Liver (tissue), 3 donors: Measurements from ENCODE around the gene PPP1R11.

ENCODE experiments used
- ATF3 ChIP-seq: IDR thresholded peaks from 2 replicates; pipeline ENCODE4 v1.6.1; 2016; ENCODE audit warnings: antibody characterized with exemption
- GABPA ChIP-seq, 2 donors: IDR thresholded peaks in 1 of 2; conservative IDR thresholded peaks in 1 of 2; 2 replicates each; pipeline ENCODE4 v1.6.1; 2016; ENCODE audit warnings: antibody characterized with exemption in 2 of 2, mild to moderate bottlenecking in 1 of 2, moderate library complexity in 1 of 2
- JUND ChIP-seq, 2 donors: IDR thresholded peaks; 2 replicates each; pipeline ENCODE4 v1.6.1; 2016; ENCODE audit warnings: antibody characterized with exemption in 2 of 2
- MAX ChIP-seq: IDR thresholded peaks from 2 replicates; pipeline ENCODE4 v1.6.1; 2016; ENCODE audit warnings: antibody characterized with exemption
- NR2F2 ChIP-seq: IDR thresholded peaks from 2 replicates; pipeline ENCODE4 v1.6.1; 2016; ENCODE audit warnings: antibody characterized with exemption
- RAD21 ChIP-seq, 2 donors: IDR thresholded peaks; 2 replicates each; pipeline ENCODE4 v1.6.1; 2016; ENCODE audit warnings: antibody characterized with exemption in 2 of 2, mild to moderate bottlenecking in 2 of 2
- REST ChIP-seq: IDR thresholded peaks from 2 replicates; pipeline ENCODE4 v1.6.1; 2016; ENCODE audit warnings: antibody characterized with exemption, mild to moderate bottlenecking
- SP1 ChIP-seq: IDR thresholded peaks from 2 replicates; pipeline ENCODE4 v1.6.1; 2018; ENCODE audit warnings: antibody characterized with exemption, mild to moderate bottlenecking
- TAF1 ChIP-seq: conservative IDR thresholded peaks from 2 replicates; pipeline ENCODE4 v1.6.1; 2016; ENCODE audit warnings: antibody characterized with exemption, mild to moderate bottlenecking
- YY1 ChIP-seq: IDR thresholded peaks from 2 replicates; pipeline ENCODE4 v1.6.1; 2016; ENCODE audit warnings: antibody characterized with exemption, mild to moderate bottlenecking
- TF ChIP-seq, protein P1 (sequence below): fragments of 150-350 bp; IDR thresholded peaks from 2 replicates; pipeline ENCODE4 v1.5.1; 2017; ENCODE audit warnings: improper control_type of control experiment, low read depth, low read length; ENCODE audit not compliant: missing input control
- donor health status: healthy.
- donor health status: healthy.

- TF ChIP-seq, protein P1, sequence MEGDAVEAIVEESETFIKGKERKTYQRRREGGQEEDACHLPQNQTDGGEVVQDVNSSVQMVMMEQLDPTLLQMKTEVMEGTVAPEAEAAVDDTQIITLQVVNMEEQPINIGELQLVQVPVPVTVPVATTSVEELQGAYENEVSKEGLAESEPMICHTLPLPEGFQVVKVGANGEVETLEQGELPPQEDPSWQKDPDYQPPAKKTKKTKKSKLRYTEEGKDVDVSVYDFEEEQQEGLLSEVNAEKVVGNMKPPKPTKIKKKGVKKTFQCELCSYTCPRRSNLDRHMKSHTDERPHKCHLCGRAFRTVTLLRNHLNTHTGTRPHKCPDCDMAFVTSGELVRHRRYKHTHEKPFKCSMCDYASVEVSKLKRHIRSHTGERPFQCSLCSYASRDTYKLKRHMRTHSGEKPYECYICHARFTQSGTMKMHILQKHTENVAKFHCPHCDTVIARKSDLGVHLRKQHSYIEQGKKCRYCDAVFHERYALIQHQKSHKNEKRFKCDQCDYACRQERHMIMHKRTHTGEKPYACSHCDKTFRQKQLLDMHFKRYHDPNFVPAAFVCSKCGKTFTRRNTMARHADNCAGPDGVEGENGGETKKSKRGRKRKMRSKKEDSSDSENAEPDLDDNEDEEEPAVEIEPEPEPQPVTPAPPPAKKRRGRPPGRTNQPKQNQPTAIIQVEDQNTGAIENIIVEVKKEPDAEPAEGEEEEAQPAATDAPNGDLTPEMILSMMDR, result no peak
- TF ChIP-seq SP1 (no peak), GABPA (IDR thresholded peaks at IDR 0.05 in 1 of 2, conservative IDR thresholded peaks at IDR 0.05 in 1 of 2) (no peak), ATF3 (no peak), MAX (no peak), TAF1 (no peak), JUND (IDR thresholded peaks at IDR 0.05) (no peak), YY1 (no peak), NR2F2 (no peak), REST (no peak), RAD21 (IDR thresholded peaks at IDR 0.05) (no peak)
Observed at GRCh38 chr6:30019819-30020218, 47.2 kb upstream of the PPP1R11 start.
